ENCODE data around the gene RBP3. TPM values are rescaled to one million over a fixed set of nuclear protein-coding genes. Genes with fewer than 3 reads are reported as not detected.

Gene RBP3
- total RNA-seq, 4 donors from 2014 or later, result not detected

DNA sequence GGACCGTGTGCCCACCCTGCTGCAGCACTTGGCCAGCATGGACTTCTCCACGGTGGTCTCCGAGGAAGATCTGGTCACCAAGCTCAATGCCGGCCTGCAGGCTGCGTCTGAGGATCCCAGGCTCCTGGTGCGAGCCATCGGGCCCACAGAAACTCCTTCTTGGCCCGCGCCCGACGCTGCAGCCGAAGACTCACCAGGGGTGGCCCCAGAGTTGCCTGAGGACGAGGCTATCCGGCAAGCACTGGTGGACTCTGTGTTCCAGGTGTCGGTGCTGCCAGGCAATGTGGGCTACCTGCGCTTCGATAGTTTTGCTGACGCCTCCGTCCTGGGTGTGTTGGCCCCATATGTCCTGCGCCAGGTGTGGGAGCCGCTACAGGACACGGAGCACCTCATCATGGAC, 1.4 kb downstream of the RBP3 start:
- no peak for ATAC-seq
- in situ Hi-C loops (cut with MboI; ENCODE audit: low sequenced_read_pairs in 4 of 4), result no loop called here

DNA sequence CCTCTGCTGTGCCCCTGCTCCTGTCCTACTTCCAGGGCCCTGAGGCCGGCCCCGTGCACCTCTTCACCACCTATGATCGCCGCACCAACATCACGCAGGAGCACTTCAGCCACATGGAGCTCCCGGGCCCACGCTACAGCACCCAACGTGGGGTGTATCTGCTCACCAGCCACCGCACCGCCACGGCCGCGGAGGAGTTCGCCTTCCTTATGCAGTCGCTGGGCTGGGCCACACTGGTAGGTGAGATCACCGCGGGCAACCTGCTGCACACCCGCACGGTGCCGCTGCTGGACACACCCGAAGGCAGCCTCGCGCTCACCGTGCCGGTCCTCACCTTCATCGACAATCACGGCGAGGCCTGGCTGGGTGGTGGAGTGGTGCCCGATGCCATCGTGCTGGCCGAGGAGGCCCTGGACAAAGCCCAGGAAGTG, 1.8 kb downstream of the RBP3 start:
- no peaks in the 10 kb centered on the region for H3K4me1 ChIP-seq
- in situ Hi-C loops (cut with MboI; ENCODE audit: low sequenced_read_pairs in 4 of 4) (no loop called here), intact Hi-C loops (cut with DNase I; ENCODE audit: low total_unique reads) (no loop called here)
- DNase-seq (no peak), ATAC-seq (no peak)
- no peaks in the 10 kb centered on the region for H3K36me3 ChIP-seq
- TF ChIP-seq, protein P1, sequence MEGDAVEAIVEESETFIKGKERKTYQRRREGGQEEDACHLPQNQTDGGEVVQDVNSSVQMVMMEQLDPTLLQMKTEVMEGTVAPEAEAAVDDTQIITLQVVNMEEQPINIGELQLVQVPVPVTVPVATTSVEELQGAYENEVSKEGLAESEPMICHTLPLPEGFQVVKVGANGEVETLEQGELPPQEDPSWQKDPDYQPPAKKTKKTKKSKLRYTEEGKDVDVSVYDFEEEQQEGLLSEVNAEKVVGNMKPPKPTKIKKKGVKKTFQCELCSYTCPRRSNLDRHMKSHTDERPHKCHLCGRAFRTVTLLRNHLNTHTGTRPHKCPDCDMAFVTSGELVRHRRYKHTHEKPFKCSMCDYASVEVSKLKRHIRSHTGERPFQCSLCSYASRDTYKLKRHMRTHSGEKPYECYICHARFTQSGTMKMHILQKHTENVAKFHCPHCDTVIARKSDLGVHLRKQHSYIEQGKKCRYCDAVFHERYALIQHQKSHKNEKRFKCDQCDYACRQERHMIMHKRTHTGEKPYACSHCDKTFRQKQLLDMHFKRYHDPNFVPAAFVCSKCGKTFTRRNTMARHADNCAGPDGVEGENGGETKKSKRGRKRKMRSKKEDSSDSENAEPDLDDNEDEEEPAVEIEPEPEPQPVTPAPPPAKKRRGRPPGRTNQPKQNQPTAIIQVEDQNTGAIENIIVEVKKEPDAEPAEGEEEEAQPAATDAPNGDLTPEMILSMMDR (IDR thresholded peaks at IDR 0.05 in 4 of 5, conservative IDR thresholded peaks at IDR 0.05 in 1 of 5), result no peak
- TF ChIP-seq POLR2A (IDR thresholded peaks at IDR 0.05), result no peak
- no peak overlapping the region for H3K27ac ChIP-seq
- H3K9me3 ChIP-seq, result no peaks in the 10 kb centered on the region
- H3K27me3 ChIP-seq, result no peaks in the 10 kb centered on the region
- no peak overlapping the region for H3K4me3 ChIP-seq

More for the DNA sequence above, 1.4 kb downstream of the RBP3 start:
- no peak overlapping the region for H3K27ac ChIP-seq
- DNase-seq, result no peak
- no peaks in the 10 kb centered on the region for H3K36me3 ChIP-seq
- no peaks in the 10 kb centered on the region for H3K9me3 ChIP-seq
- no peak for TF ChIP-seq POLR2A (IDR thresholded peaks at IDR 0.05)
- TF ChIP-seq, protein P1 (IDR thresholded peaks at IDR 0.05 in 4 of 5, conservative IDR thresholded peaks at IDR 0.05 in 1 of 5), result no peak
- H3K4me3 ChIP-seq, result no peak overlapping the region
- no peaks in the 10 kb centered on the region for H3K4me1 ChIP-seq
- no peaks in the 10 kb centered on the region for H3K27me3 ChIP-seq
- intact Hi-C loops (cut with DNase I; ENCODE audit: low total_unique reads), result no loop called here

DNA sequence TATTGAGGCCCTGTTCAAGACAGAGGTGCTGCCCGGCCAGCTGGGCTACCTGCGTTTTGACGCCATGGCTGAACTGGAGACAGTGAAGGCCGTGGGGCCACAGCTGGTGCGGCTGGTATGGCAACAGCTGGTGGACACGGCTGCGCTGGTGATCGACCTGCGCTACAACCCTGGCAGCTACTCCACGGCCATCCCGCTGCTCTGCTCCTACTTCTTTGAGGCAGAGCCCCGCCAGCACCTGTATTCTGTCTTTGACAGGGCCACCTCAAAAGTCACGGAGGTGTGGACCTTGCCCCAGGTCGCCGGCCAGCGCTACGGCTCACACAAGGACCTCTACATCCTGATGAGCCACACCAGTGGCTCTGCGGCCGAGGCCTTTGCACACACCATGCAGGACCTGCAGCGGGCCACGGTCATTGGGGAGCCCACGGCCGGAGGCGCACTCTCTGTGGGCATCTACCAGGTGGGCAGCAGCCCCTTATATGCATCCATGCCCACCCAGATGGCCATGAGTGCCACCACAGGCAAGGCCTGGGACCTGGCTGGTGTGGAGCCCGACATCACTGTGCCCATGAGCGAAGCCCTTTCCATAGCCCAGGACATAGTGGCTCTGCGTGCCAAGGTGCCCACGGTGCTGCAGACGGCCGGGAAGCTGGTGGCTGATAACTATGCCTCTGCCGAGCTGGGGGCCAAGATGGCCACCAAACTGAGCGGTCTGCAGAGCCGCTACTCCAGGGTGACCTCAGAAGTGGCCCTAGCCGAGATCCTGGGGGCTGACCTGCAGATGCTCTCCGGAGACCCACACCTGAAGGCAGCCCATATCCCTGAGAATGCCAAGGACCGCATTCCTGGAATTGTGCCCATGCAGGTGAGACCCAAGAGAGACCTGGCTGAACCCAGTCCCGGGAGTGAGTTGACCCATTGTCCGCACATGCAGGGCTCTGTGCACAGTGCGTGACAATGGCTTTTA, 2.8 kb downstream of the RBP3 start:
- no peak for ATAC-seq
- Histone ChIP-seq H3K4me1 (no peaks in the 10 kb centered on the region), H3K9me3 (no peaks in the 10 kb centered on the region), H3K27ac (no peak overlapping the region), H3K36me3 (no peaks in the 10 kb centered on the region), H3K27me3 (no peaks in the 10 kb centered on the region), H3K4me3 (no peak overlapping the region)
- in situ Hi-C loops (cut with MboI; ENCODE audit: low sequenced_read_pairs in 4 of 4) (no loop called here), intact Hi-C loops (cut with DNase I; ENCODE audit: low total_unique reads) (no loop called here)
- DNase-seq, result no peak
- TF ChIP-seq, protein P1 (IDR thresholded peaks at IDR 0.05 in 4 of 5, conservative IDR thresholded peaks at IDR 0.05 in 1 of 5), result no peak
- TF ChIP-seq POLR2A (IDR thresholded peaks at IDR 0.05), result no peak

DNA sequence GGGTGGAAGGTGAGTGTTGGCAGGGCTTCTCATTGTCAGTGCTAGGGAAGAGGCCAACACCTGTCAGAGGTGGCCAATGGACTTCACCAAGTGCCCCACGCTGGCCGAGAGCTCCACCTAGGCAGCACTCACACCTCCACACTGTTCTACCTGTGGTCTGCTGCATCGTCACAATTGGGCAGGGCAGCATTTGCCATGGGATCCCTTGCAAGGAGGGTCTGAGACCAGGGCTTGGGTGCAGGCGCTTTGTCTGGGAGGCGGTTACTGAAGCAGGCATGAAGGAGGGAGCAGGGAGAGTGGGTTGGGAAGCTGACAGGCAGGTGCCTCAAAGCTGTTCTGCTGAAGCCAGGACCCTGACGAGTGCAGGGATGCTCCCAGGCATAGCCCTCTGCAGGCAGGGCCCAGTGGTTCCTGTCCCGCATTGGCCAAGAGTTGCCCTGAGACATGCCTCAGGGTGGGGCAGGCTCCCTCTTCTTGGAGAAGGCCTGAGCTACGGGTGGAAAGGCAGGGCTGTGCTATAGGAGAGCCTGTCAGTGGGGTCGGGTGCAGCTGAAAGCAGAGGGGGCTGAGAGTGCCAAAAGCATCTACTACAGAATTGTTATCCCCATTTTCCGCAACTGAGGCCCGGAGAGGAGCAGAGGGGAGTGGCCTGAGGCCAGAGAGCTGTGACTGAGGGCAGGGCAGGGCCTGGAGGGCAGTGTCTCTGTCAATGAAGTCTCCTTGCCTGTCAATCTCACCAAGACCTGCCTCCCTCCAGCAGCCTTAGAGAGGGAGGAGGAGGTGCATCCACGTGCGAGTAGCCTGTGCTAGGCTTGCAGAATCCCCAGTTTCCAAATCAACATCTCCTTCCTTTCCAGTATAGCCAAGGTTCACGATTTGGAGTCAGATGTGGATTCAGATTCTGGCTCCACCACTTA, 4.0 kb downstream of the RBP3 start:
- no peak for ATAC-seq
- no peaks in the 10 kb centered on the region for H3K27me3 ChIP-seq
- no peaks in the 10 kb centered on the region for H3K36me3 ChIP-seq
- no peak overlapping the region for H3K4me3 ChIP-seq
- no peak overlapping the region for H3K27ac ChIP-seq
- TF ChIP-seq, protein P1 (IDR thresholded peaks at IDR 0.05 in 4 of 5, conservative IDR thresholded peaks at IDR 0.05 in 1 of 5), result no peak
- no peak for TF ChIP-seq POLR2A (IDR thresholded peaks at IDR 0.05)
- in situ Hi-C loops (cut with MboI; ENCODE audit: low sequenced_read_pairs in 4 of 4) (no loop called here), intact Hi-C loops (cut with DNase I; ENCODE audit: low total_unique reads) (no loop called here)
- no peak for DNase-seq
- no peaks in the 10 kb centered on the region for H3K4me1 ChIP-seq
- H3K9me3 ChIP-seq, result no peaks in the 10 kb centered on the region

Data from gastrocnemius medialis (tissue), 4 donors.